Stimulated activated CD4-positive, alpha-beta T cell treated with anti-CD3 and anti-CD28 coated beads, Interleukin-4, amount 100 ng/mL, for 24 hours (primary cell): ENCODE data around the gene NT5C3B.
"Not testable (repeated sequence)": the region's sequence is repeated elsewhere in the genome, so short reads cannot be mapped to it uniquely, and the experiment has no call there.

ENCODE experiments used
- DNase-seq: peaks from one replicate; pipeline ENCODE4 v3.0.0-alpha.2; 2020

Gene NT5C3B

DNA sequence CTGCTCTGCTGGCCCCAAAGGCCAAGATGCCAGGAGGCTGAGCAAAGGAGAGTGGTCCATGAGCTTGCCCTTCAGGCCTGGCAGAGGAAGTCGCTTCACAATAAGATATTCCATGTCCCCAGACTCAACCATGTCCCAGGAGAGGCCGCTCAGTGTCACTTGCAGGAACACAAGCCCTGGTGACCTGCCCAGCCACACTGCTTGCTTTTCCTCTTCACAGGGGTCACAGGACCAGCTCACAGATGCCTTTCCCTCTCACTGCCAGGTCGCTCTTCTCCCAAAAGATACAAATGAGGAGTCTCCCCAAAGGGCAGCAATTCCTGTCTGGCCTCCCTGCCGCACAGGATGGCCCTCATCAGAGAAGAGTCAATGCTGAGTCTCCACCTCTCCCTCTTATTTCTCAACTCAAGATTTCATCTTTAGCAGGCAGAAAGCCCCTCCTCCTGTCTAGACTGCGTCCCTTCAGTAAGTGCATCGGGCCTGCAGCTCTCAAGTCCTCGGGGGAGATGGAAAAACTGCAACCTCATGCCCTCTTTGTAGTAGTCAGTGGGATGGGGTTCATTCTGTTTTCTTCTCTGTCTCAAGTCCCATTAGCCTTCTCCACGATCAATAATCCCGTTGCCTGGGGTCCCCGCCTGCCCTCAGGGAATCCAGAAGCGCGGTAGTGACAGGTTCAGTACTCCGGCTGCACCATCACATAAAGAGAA is 54.5 kb downstream of the NT5C3B start:
- no peak for DNase-seq

DNA sequence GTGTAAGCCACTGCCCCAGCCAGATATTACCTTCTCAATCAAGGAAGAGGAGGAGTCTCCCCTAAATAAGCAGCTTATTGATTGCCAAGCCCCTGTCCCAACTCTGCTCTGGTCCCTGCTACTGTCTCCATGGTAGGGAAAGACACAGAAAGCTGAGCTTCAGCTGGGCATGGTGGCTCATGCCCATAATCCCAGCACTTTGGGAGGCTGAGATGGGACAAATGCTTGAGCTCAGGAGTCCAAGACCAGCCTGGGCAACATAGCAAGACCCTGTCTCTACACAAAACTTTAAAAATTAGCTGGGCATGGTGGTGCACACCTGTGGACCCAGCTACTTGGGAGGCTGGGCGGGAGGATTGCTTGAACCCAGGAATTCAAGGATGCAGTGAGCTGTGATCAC is 56.1 kb downstream of the NT5C3B start:
- no peak for DNase-seq

DNA sequence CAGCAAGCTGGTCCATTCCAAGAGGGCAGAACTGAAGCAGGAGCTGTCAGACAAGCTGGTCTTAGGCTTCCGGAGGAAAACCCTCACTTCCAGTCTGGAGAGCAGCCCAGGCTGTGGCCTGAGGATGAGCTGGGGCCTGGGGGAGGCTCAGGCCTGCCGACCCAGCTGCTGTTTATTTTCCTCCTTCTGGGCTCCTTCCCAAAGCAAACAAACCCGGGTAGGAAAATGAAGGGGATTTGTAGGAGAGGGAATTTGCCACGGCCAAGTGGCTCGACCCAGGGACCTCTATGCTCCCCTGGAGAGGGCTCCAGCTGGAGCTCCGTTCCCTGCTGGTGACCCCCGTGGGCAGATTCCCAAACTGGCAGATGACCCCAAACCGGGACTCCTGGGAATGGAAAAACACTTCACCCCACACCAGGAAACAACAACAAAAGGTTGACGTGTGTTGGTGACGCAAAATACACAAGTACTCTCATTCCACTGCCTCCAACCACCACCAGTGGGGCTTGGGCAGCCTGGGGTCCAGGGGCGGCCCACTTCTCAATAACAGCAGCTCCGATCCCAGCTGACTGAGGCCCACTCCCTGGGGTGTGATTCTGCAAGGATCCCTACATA is 58.4 kb downstream of the NT5C3B start:
- no peak for DNase-seq

DNA sequence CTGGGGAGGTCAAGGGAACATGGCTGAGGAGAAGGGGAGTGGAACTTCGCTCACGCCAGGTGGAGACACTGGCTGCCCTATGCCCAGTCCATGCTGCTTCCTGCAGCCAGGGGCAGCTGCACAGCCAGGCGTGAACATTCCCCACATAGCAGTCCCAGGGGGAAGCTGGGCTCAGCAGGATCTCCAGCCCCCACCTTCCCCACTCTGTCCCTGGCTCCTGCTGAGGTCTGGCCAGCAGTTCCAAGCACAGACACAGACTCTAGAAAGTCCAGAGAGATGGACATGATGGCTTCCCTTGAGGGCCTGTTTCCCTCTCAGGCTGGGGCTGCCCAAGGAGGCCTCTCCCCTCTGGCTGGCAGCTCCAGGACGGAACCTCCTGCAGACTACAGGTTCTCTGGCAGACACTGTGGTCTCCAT is 58.9 kb downstream of the NT5C3B start:
- no peak for DNase-seq

DNA sequence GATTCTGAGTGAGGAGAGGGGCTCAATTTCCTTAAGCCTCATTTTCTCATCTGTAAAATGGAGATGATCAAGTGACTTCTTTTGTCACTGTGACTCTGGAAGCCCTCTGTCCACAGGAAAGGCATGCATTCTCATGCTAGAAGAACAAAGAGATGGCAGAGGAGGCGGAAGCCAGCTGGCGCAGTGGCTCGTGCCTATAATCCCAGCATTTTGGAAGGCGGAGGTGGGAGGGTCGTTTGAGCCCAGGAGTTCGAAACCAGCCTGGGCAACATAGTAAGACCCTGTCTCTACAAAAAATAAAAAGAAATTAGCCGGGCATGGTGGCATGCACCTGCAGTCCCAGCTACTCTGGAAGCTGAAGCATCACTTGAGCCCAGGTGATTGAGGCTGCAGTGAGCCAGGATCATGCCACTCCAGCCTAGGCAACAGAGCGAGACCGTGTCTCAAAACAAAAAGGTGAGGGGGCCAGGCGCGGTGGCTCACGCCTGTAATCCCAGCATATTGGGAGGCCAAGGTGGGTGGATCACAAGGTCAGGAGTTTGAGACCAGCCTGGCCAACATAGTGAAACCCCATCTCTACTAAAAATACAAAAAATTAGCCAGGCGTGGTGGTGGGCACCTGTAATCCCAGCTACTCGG is 59.7 kb downstream of the NT5C3B start:
- DNase-seq, result not testable (repeated sequence)

DNA sequence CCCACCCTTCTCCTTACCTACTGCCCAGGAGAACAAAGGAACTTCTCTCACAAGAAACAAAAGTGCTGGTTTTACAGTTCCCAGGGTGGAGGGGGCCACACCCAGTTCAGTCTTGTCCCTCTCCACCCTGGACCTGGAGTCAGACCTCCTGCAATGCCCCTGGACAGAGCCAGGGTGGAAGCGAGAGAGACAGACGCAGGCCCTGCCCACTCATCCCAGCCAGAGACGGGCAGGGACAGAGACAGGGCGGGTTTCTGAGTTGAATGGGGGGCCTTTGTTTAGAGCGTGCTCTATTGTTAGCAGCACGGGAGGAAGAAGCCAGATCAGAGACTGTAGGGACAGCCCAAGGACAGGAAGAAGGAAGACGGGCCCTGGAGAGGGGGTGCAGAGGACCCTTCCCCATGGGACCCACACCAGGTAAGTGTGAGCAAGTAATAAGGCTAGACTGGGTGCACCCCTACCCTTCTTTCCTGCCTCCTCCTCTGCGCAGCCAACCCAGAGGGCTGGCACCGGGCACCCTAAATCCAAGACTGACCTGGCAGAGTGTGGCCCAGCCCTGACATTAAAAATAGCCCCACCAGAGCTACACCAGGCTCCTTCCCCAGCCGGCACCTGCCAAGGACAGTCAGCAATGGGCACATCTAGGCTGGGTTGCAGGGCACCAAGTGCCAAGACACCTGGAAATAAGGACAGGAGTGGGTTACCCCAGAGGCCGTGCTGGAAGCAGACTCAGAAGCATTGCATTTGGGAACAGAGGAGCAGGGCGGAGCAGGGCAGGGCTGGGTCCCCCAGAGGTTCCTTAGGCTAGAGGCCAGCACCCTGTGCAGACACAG is 60.4 kb downstream of the NT5C3B start:
- no peak for DNase-seq
